ENCODE results near the gene AUP1.
A peak's percentile ranks its signal among the peaks of the same experiment; 100 is the strongest.

The AUP1 gene

GRCh38 chr2:74527741-74528140, 1.8 kb downstream of the AUP1 start:
- H3K4me3 ChIP-seq (ENCODE audit: low read depth, low read length) = no peak overlapping the region
- H2BK120ac ChIP-seq (ENCODE audit: insufficient read depth, low read length, poor library complexity) = no peak overlapping the region
- H4K12ac ChIP-seq (ENCODE audit: low read depth, low read length) = no peak overlapping the region
- no peak overlapping the region for H3K23ac ChIP-seq (ENCODE audit: low read length)
- no peak overlapping the region for H3K18ac ChIP-seq (ENCODE audit: low read length)
- H4K91ac ChIP-seq (ENCODE audit: low read depth, low read length) = no peak overlapping the region
- no peaks in the 10 kb centered on the region for H3K27me3 ChIP-seq (ENCODE audit: insufficient read depth, low read length)
- DNase-seq = no peak
- WGBS (ENCODE audit: extremely low coverage, insufficient coverage, insufficient read length) = no CpG with 5 or more reads among the region's 9 CpGs
- H3K4me2 ChIP-seq (ENCODE audit: low read length) = no peak overlapping the region
- H3K4ac ChIP-seq (ENCODE audit: low read depth, low read length) = no peak overlapping the region
- H3K9me3 ChIP-seq (ENCODE audit: insufficient read depth, low read depth, low read length) = no peaks in the 10 kb centered on the region
- H4K8ac ChIP-seq (ENCODE audit: low read depth, low read length) = no peak overlapping the region
- no peak overlapping the region for H3K14ac ChIP-seq (ENCODE audit: low read length)
- H2AFZ ChIP-seq (ENCODE audit: insufficient read depth, low read length, poor library complexity) = no peak overlapping the region
- H2BK5ac ChIP-seq (ENCODE audit: low read depth, low read length, poor library complexity) = no peak overlapping the region
- no peak overlapping the region for H3K9ac ChIP-seq (ENCODE audit: low read length)
- H3K4me1 ChIP-seq (ENCODE audit: control insufficient read depth in 1 of 2, insufficient read depth in 2 of 2, low read length in 2 of 2) = peaks cover 9 to 13% of the 10 kb centered on the region in 2 experiments
- H2AK5ac ChIP-seq (ENCODE audit: low read length) = no peak overlapping the region
- peaks cover 13% of the 10 kb centered on the region for H3K79me2 ChIP-seq (ENCODE audit: control insufficient read depth, insufficient read depth, low read length, poor library complexity)
- H3K79me1 ChIP-seq (ENCODE audit: low read length) = peaks cover 11% of the 10 kb centered on the region
- no peak overlapping the region for H3K27ac ChIP-seq (ENCODE audit: low read depth, low read length)
- peaks cover 27 to 35% of the 10 kb centered on the region in 2 experiments for H3K36me3 ChIP-seq (ENCODE audit: control insufficient read depth in 1 of 2, insufficient read depth in 2 of 2, low read length in 2 of 2)
- H2BK12ac ChIP-seq (ENCODE audit: low read length) = no peak overlapping the region

GRCh38 chr2:74526649-74527230, 2.8 kb downstream of the AUP1 start:
- Histone ChIP-seq H2AFZ (ENCODE audit: insufficient read depth, low read length, poor library complexity) (no peak overlapping the region), H3K4me3 (ENCODE audit: low read depth, low read length) (no peak overlapping the region), H2BK5ac (ENCODE audit: low read depth, low read length, poor library complexity) (no peak overlapping the region), H4K8ac (ENCODE audit: low read depth, low read length) (no peak overlapping the region), H3K27me3 (ENCODE audit: insufficient read depth, low read length) (no peaks in the 10 kb centered on the region), H3K79me1 (ENCODE audit: low read length) (peaks cover 11% of the 10 kb centered on the region), H3K18ac (ENCODE audit: low read length) (no peak overlapping the region), H3K4me2 (ENCODE audit: low read length) (no peak overlapping the region), H3K79me2 (ENCODE audit: control insufficient read depth, insufficient read depth, low read length, poor library complexity) (peaks cover 13% of the 10 kb centered on the region), H2AK5ac (ENCODE audit: low read length) (no peak overlapping the region), H2BK12ac (ENCODE audit: low read length) (no peak overlapping the region), H2BK120ac (ENCODE audit: insufficient read depth, low read length, poor library complexity) (no peak overlapping the region), H3K4me1 (ENCODE audit: control insufficient read depth in 1 of 2, insufficient read depth in 2 of 2, low read length in 2 of 2) (peaks cover 9 to 13% of the 10 kb centered on the region in 2 experiments), H3K9me3 (ENCODE audit: insufficient read depth, low read depth, low read length) (no peaks in the 10 kb centered on the region), H4K12ac (ENCODE audit: low read depth, low read length) (no peak overlapping the region), H3K23ac (ENCODE audit: low read length) (no peak overlapping the region), H3K27ac (ENCODE audit: low read depth, low read length) (no peak overlapping the region), H3K36me3 (ENCODE audit: control insufficient read depth in 1 of 2, insufficient read depth in 2 of 2, low read length in 2 of 2) (peaks cover 24 to 32% of the 10 kb centered on the region in 2 experiments), H3K4ac (ENCODE audit: low read depth, low read length) (no peak overlapping the region), H3K14ac (ENCODE audit: low read length) (no peak overlapping the region), H4K91ac (ENCODE audit: low read depth, low read length) (no peak overlapping the region), H3K9ac (ENCODE audit: low read length) (no peak overlapping the region)
- no CpG with 5 or more reads among the region's 11 CpGs for WGBS (ENCODE audit: extremely low coverage, insufficient coverage, insufficient read length)
- DNase-seq = no peak

- no peak within 1 kb of the TSS for H3K27ac ChIP-seq (ENCODE audit: low read depth, low read length)
- no peak within 1 kb of the TSS for H3K4me3 ChIP-seq (ENCODE audit: low read depth, low read length)
- H2BK5ac ChIP-seq (ENCODE audit: low read depth, low read length, poor library complexity) = no peak within 1 kb of the TSS
- no peak within 1 kb of the TSS for H3K23ac ChIP-seq (ENCODE audit: low read length)
- no peak within 1 kb of the TSS for H4K91ac ChIP-seq (ENCODE audit: low read depth, low read length)
- no CpG with 5 or more reads among the region's 11 CpGs for WGBS (ENCODE audit: extremely low coverage, insufficient coverage, insufficient read length)
- H2AFZ ChIP-seq (ENCODE audit: insufficient read depth, low read length, poor library complexity) = no peak within 1 kb of the TSS
- no peak within 1 kb of the TSS for H2BK120ac ChIP-seq (ENCODE audit: insufficient read depth, low read length, poor library complexity)
- no peak within 1 kb of the TSS for H3K4me2 ChIP-seq (ENCODE audit: low read length)
- H4K12ac ChIP-seq (ENCODE audit: low read depth, low read length) = no peak within 1 kb of the TSS
- H3K4me1 ChIP-seq (ENCODE audit: control insufficient read depth in 1 of 2, insufficient read depth in 2 of 2, low read length in 2 of 2) = peaks cover 9 to 13% of the 10 kb centered on the region in 2 experiments
- H2AK5ac ChIP-seq (ENCODE audit: low read length) = no peak within 1 kb of the TSS
- no peak within 1 kb of the TSS for H3K18ac ChIP-seq (ENCODE audit: low read length)
- H4K8ac ChIP-seq (ENCODE audit: low read depth, low read length) = peak within 1 kb of the TSS; percentile 26
- peaks cover 20 to 28% of the 10 kb centered on the region in 2 experiments for H3K36me3 ChIP-seq (ENCODE audit: control insufficient read depth in 1 of 2, insufficient read depth in 2 of 2, low read length in 2 of 2)
- peaks cover 11% of the 10 kb centered on the region for H3K79me1 ChIP-seq (ENCODE audit: low read length)
- no peaks in the 10 kb centered on the region for H3K27me3 ChIP-seq (ENCODE audit: insufficient read depth, low read length)
- no peaks in the 10 kb centered on the region for H3K9me3 ChIP-seq (ENCODE audit: insufficient read depth, low read depth, low read length)
- peaks cover 13% of the 10 kb centered on the region for H3K79me2 ChIP-seq (ENCODE audit: control insufficient read depth, insufficient read depth, low read length, poor library complexity)
- H3K14ac ChIP-seq (ENCODE audit: low read length) = no peak within 1 kb of the TSS
- H3K9ac ChIP-seq (ENCODE audit: low read length) = no peak within 1 kb of the TSS
- DNase-seq = peak; percentile 72 to 75
- no peak within 1 kb of the TSS for H3K4ac ChIP-seq (ENCODE audit: low read depth, low read length)
- H2BK12ac ChIP-seq (ENCODE audit: low read length) = no peak within 1 kb of the TSS
These were observed 3.5 kb downstream of the AUP1 start, which contains the start of gene DQX1 for GRCh38 chr2:74525717-74526648. TSS of gene DQX1 (minus strand) at chr2:74526231. CDS start at chr2:74525729, 502 bp downstream.

DNA sequence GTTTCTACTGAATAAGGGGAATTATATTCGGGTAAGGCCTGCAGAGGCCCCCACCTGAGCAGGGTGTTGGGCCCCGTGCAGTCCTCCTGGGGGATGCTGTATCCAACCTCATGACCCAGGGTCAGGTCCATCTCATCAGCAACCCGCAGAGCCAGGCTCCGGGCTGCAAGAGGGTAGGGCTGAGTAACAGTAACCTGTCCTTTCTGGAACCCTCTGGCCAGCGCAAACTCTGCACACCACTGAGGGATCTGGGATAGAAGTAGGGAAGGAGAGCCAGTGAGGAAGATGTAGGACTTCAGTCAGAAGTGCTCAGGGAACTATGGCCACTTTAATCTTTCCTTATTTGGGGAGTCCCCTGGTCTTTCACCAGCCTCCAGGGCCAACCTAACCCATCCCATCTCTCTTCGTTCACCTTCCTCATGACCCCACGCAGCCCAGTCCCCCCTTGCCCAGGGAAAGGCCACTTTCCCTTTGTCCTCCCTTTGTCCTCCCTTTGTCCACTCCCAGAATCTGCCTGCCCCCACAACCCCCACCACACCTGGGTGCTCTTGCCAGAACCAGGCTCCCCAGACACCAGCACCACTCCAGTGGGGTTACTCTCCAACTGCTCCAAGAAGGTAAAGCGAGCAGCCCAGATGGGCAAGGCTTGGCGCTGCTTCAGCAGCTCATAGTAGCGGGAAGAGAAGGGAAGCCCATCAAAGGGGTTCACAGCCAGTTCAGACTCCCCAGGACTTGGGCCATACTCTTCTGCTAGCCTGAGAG, 4.4 kb downstream of the AUP1 start:
- Histone ChIP-seq H3K36me3 (ENCODE audit: control insufficient read depth in 1 of 2, insufficient read depth in 2 of 2, low read length in 2 of 2) (peaks cover 20 to 28% of the 10 kb centered on the region in 2 experiments), H3K18ac (ENCODE audit: low read length) (no peak overlapping the region), H4K8ac (ENCODE audit: low read depth, low read length) (no peak overlapping the region), H3K4me3 (ENCODE audit: low read depth, low read length) (no peak overlapping the region), H3K79me1 (ENCODE audit: low read length) (peaks cover 9% of the 10 kb centered on the region), H3K4ac (ENCODE audit: low read depth, low read length) (no peak overlapping the region), H2AK5ac (ENCODE audit: low read length) (no peak overlapping the region), H3K14ac (ENCODE audit: low read length) (no peak overlapping the region), H2BK120ac (ENCODE audit: insufficient read depth, low read length, poor library complexity) (no peak overlapping the region), H2AFZ (ENCODE audit: insufficient read depth, low read length, poor library complexity) (no peak overlapping the region), H2BK12ac (ENCODE audit: low read length) (no peak overlapping the region), H3K27ac (ENCODE audit: low read depth, low read length) (no peak overlapping the region), H2BK5ac (ENCODE audit: low read depth, low read length, poor library complexity) (no peak overlapping the region), H3K79me2 (ENCODE audit: control insufficient read depth, insufficient read depth, low read length, poor library complexity) (peaks cover 12% of the 10 kb centered on the region), H4K12ac (ENCODE audit: low read depth, low read length) (no peak overlapping the region), H3K9ac (ENCODE audit: low read length) (no peak overlapping the region), H3K9me3 (ENCODE audit: insufficient read depth, low read depth, low read length) (no peaks in the 10 kb centered on the region), H3K27me3 (ENCODE audit: insufficient read depth, low read length) (no peaks in the 10 kb centered on the region), H3K23ac (ENCODE audit: low read length) (no peak overlapping the region), H4K91ac (ENCODE audit: low read depth, low read length) (no peak overlapping the region), H3K4me1 (ENCODE audit: control insufficient read depth in 1 of 2, insufficient read depth in 2 of 2, low read length in 2 of 2) (peaks cover 3 to 7% of the 10 kb centered on the region in 2 experiments), H3K4me2 (ENCODE audit: low read length) (no peak overlapping the region)
- no peak for DNase-seq
- WGBS (ENCODE audit: extremely low coverage, insufficient coverage, insufficient read length) = no CpG with 5 or more reads among the region's 10 CpGs
